A549 (cell line): ENCODE data around the gene LRRC71. TPM values are rescaled to one million over a fixed set of nuclear protein-coding genes. Genes with fewer than 3 reads are reported as not detected.

ENCODE experiments used
- ATAC-seq, 2 experiments: fragments of 200-7000 bp in 1 of 2; fragments of >200 bp in 1 of 2; cut with Nextera tagmentation in 1 of 2; cut with Tn5 transposase in 1 of 2; 3 replicates each; pipeline versions ENCODE4 v1.8.0 to v1.9.1; 2018 to 2020; ENCODE audit warnings: mild to moderate bottlenecking in 1 of 2, moderate library complexity in 1 of 2
- CTCF ChIA-PET: fragments of 300-600 bp; sonication (Branson Sonifier 250); formaldehyde crosslinking; extraction: SDS; loops from one replicate; lab custom pipeline; 2021; ENCODE audit warnings: antibody characterized with exemption, inconsistent platforms; lab: Yijun Ruan, JAX
- POLR2A ChIA-PET: fragments of 350-600 bp; formaldehyde crosslinking; extraction: SDS; loops from one replicate; lab custom pipeline; 2021; ENCODE audit warnings: antibody characterized with exemption, inconsistent platforms; lab: Yijun Ruan, JAX
- DNase-seq, 2 experiments: peaks; one replicate each; pipeline versions ENCODE4 v3.0.0 to v3.0.0-alpha.2; 2011 to 2016; ENCODE audit warnings: low read depth in 1 of 2, low spot score in 1 of 2
- FAIRE-seq: peaks from 2 replicates; lab custom pipeline; 2011; peaks lifted over from hg19 to GRCh38; lab: Jason Lieb, UNC
- H3K27ac ChIP-seq, 2 experiments: fragments of >200 bp; sonication (Bioruptor Twin); formaldehyde crosslinking; 3 replicates each; pipeline ENCODE4 v1.5.1; 2016 to 2017
- H3K4me1 ChIP-seq: fragments of >200 bp; sonication (Bioruptor Twin); formaldehyde crosslinking; 3 replicates; pipeline ENCODE4 v1.6.1; 2016
- H3K4me2 ChIP-seq: fragments of >200 bp; sonication (Bioruptor Twin); formaldehyde crosslinking; 3 replicates; pipeline ENCODE4 v1.6.1; 2016
- H3K4me3 ChIP-seq: fragments of >200 bp; sonication (Bioruptor Twin); formaldehyde crosslinking; 3 replicates; pipeline ENCODE4 v1.5.1; 2016
- H3K9me3 ChIP-seq: fragments of >200 bp; sonication (Bioruptor Twin); formaldehyde crosslinking; 3 replicates; pipeline ENCODE4 v1.6.1; 2016
- BCL3 ChIP-seq: fragments of >200 bp; sonication (Bioruptor Twin); formaldehyde crosslinking; IDR thresholded peaks from 3 replicates; pipeline ENCODE4 v1.6.1; 2016
- BHLHE40 ChIP-seq: IDR thresholded peaks from 2 replicates; pipeline ENCODE4 v1.6.1; 2012; ENCODE audit warnings: low read depth, low read length, inconsistent platforms
- CEBPB ChIP-seq, 2 experiments: fragments of >200 bp in 1 of 2; sonication (Bioruptor Twin) in 1 of 2; formaldehyde crosslinking in 1 of 2; IDR thresholded peaks; 2 replicates each; pipeline ENCODE4 v1.6.1; 2012 to 2016
- CHD2 ChIP-seq: fragments of 150-350 bp; IDR thresholded peaks from 2 replicates; pipeline ENCODE4 v1.6.1; 2014; ENCODE audit warnings: low read length; ENCODE audit not compliant: partially characterized antibody
- CHD4 ChIP-seq: fragments of 200-600 bp; sonication (generic); IDR thresholded peaks from 2 replicates; pipeline ENCODE4 v1.6.1; 2016; ENCODE audit warnings: antibody characterized with exemption, mild to moderate bottlenecking, borderline replicate concordance
- CTCF ChIP-seq: fragments of >200 bp; sonication (Bioruptor Twin); formaldehyde crosslinking; IDR thresholded peaks from 3 replicates; pipeline ENCODE4 v1.5.1; 2016
- E2F6 ChIP-seq: IDR thresholded peaks from 2 replicates; pipeline ENCODE4 v1.6.1; 2012; ENCODE audit warnings: low read depth, borderline replicate concordance
- EHF ChIP-seq: fragments of 250-450 bp; sonication (Bioruptor Pico); IDR thresholded peaks from 2 replicates; pipeline ENCODE4 v1.5.0; 2020; ENCODE audit warnings: mild to moderate bottlenecking
- EP300 ChIP-seq, 2 experiments: fragments of >200 bp; sonication (Bioruptor Twin); formaldehyde crosslinking; IDR thresholded peaks; 2 replicates in 1 of 2; 3 replicates in 1 of 2; pipeline ENCODE4 v1.6.1; 2016 to 2017
- ESRRA ChIP-seq: fragments of 150-350 bp; IDR thresholded peaks from 2 replicates; pipeline ENCODE4 v1.6.1; 2014; ENCODE audit warnings: mild to moderate bottlenecking, low read length, borderline replicate concordance
- FOSL2 ChIP-seq, 2 experiments: fragments of 450-650 bp in 1 of 2; fragments of >200 bp in 1 of 2; sonication (Bioruptor Twin) in 1 of 2; formaldehyde crosslinking; IDR thresholded peaks; 2 replicates each; pipeline versions ENCODE4 v1.5.0 to v1.6.1; 2016 to 2020; ENCODE audit warnings: mild to moderate bottlenecking in 1 of 2, moderate library complexity in 1 of 2
- GATA3 ChIP-seq: IDR thresholded peaks from 2 replicates; pipeline ENCODE4 v1.6.1; 2012; ENCODE audit warnings: borderline replicate concordance
- HES2 ChIP-seq: fragments of >200 bp; sonication (Bioruptor Twin); formaldehyde crosslinking; IDR thresholded peaks from 2 replicates; pipeline ENCODE4 v1.6.1; 2016
- HEYL ChIP-seq: fragments of 250-450 bp; sonication (Bioruptor Pico); IDR thresholded peaks from 2 replicates; pipeline ENCODE4 v1.8.0; 2021; ENCODE audit warnings: mild to moderate bottlenecking, moderate library complexity
- HOXA7 ChIP-seq: fragments of 250-450 bp; sonication (Bioruptor Pico); IDR thresholded peaks from 2 replicates; pipeline ENCODE4 v1.5.0; 2020; ENCODE audit warnings: mild to moderate bottlenecking, moderate library complexity
- HOXB13 ChIP-seq: fragments of 250-450 bp; sonication (Bioruptor Pico); IDR thresholded peaks from 2 replicates; pipeline ENCODE4 v1.5.0; 2020; ENCODE audit warnings: low read depth, mild to moderate bottlenecking, moderate library complexity
- HOXB5 ChIP-seq: fragments of 250-450 bp; sonication (Bioruptor Pico); IDR thresholded peaks from 2 replicates; pipeline ENCODE4 v1.5.0; 2020; ENCODE audit warnings: mild to moderate bottlenecking, moderate library complexity
- MAFK ChIP-seq: fragments of 450-650 bp; IDR thresholded peaks from 2 replicates; pipeline ENCODE4 v1.6.1; 2014; ENCODE audit not compliant: partially characterized antibody
- MAX ChIP-seq: IDR thresholded peaks from 2 replicates; pipeline ENCODE4 v1.6.1; 2012
- MYC ChIP-seq: IDR thresholded peaks from 2 replicates; pipeline ENCODE4 v1.6.1; 2012; ENCODE audit warnings: mild to moderate bottlenecking, inconsistent platforms, low read length, improper control_type of control experiment, borderline replicate concordance
- NFE2L2 ChIP-seq: fragments of 150-350 bp; conservative IDR thresholded peaks from 2 replicates; pipeline ENCODE4 v1.6.1; 2014; ENCODE audit warnings: low read length
- POLR2A ChIP-seq: IDR thresholded peaks from 2 replicates; pipeline ENCODE4 v1.6.1; 2012; ENCODE audit warnings: mild to moderate bottlenecking, low read length
- RAD21 ChIP-seq, 2 experiments: fragments of >200 bp in 1 of 2; sonication (Bioruptor Twin) in 1 of 2; formaldehyde crosslinking in 1 of 2; IDR thresholded peaks in 1 of 2; conservative IDR thresholded peaks in 1 of 2; 2 replicates in 1 of 2; 3 replicates in 1 of 2; pipeline ENCODE4 v1.6.1; 2012 to 2018; ENCODE audit warnings: inconsistent platforms in 1 of 2
- RFX5 ChIP-seq: fragments of 450-650 bp; IDR thresholded peaks from 2 replicates; pipeline ENCODE4 v1.7.1; 2014; ENCODE audit warnings: antibody characterized with exemption, mild to moderate bottlenecking, moderate library complexity
- RNF2 ChIP-seq: fragments of 200-600 bp; sonication (generic); IDR thresholded peaks from 2 replicates; pipeline ENCODE4 v1.6.1; 2016; ENCODE audit warnings: low read depth, mild to moderate bottlenecking, antibody characterized with exemption, moderate library complexity, borderline replicate concordance
- TFCP2L1 ChIP-seq: fragments of 250-450 bp; sonication (Bioruptor Pico); IDR thresholded peaks from 2 replicates; pipeline ENCODE4 v1.5.0; 2021; ENCODE audit warnings: mild to moderate bottlenecking
- USF2 ChIP-seq: fragments of 450-650 bp; IDR thresholded peaks from 2 replicates; pipeline ENCODE4 v1.6.1; 2014; ENCODE audit warnings: antibody characterized with exemption
- ZC3H11A ChIP-seq: fragments of 450-650 bp; IDR thresholded peaks from 2 replicates; pipeline ENCODE4 v1.6.1; 2014; ENCODE audit warnings: antibody characterized with exemption, mild to moderate bottlenecking
- WGBS: methylation state at CpG from one replicate; pipeline ENCODE4 v1.1.6; 2017; ENCODE audit errors: missing lambda C conversion rate; 5-methylcytosine and 5-hydroxymethylcytosine counted together
- polyA plus RNA-seq, 4 experiments: library from polyadenylated mRNA; depleted of rRNA in 3 of 4; stranded (reverse); fragments of >200 nt; fragmentation: RNase III in 1 of 4; extraction: RNeasy Plus Mini Kit Qiagen cat#74134 plus additional on column Dnase treatment in 1 of 4; gene quantifications; 2 replicates in 3 of 4; 3 replicates in 1 of 4; pipeline ENCODE4 v1.2.3, GENCODE V29; 2011 to 2017

The LRRC71 gene
- polyA plus RNA-seq, 2 of the 4 experiments (the other 2 are of a cell fraction), result 0.10 TPM; not detected in 1

- CTCF ChIA-PET, result interaction anchor here (0.8 to 4.0 kb wide), 3 partner anchors 15 to 50 kb away, joined by 3 to 28 read pairs (median 10); no protein-coding TSS in a partner anchor
Observed at GRCh38 chr1:156942176-156942575, 21.7 kb downstream of the LRRC71 start.

GRCh38 chr1:156942576-156942975, 22.1 kb downstream of the LRRC71 start:
- FAIRE-seq (no peak), DNase-seq (no peak), ATAC-seq (no peak)
- POLR2A ChIA-PET, result no interaction called here
- no peak overlapping the region for H3K27ac ChIP-seq
- TF ChIP-seq HOXB5 (CRISPR knock-in tag), result no peak
- TF ChIP-seq RFX5, result no peak
- no peak for TF ChIP-seq E2F6
- TF ChIP-seq CEBPB (IDR thresholded peaks at IDR 0.05), result no peak
- no peak for TF ChIP-seq MAX
- TF ChIP-seq HEYL (CRISPR knock-in tag), result no peak
- no peak for TF ChIP-seq ZC3H11A
- no peak overlapping the region for H3K4me2 ChIP-seq
- no peaks in the 10 kb centered on the region for H3K9me3 ChIP-seq
- no peak overlapping the region for H3K4me3 ChIP-seq
- CTCF ChIA-PET, result interaction anchor here (2.8 to 4.0 kb wide), 2 partner anchors 15 to 51 kb away, joined by 10 to 28 read pairs; no protein-coding TSS in a partner anchor
- 96% methylated on average over 7 of the region's 7 CpGs for WGBS
- H3K4me1 ChIP-seq, result no peaks in the 10 kb centered on the region

More at GRCh38 chr1:156942176-156942575, 21.7 kb downstream of the LRRC71 start:
- H3K4me3 ChIP-seq, result no peak overlapping the region
- 90% methylated on average over 3 of the region's 3 CpGs for WGBS
- H3K9me3 ChIP-seq, result no peaks in the 10 kb centered on the region
- POLR2A ChIA-PET, result no interaction called here
- H3K27ac ChIP-seq, result no peak overlapping the region
- TF ChIP-seq HES2 (no peak), RAD21 (conservative IDR thresholded peaks at IDR 0.05 in 1 of 2, IDR thresholded peaks at IDR 0.05 in 1 of 2) (no peak), NFE2L2 (no peak), GATA3 (no peak), TFCP2L1 (CRISPR knock-in tag) (no peak), CTCF (no peak), POLR2A (no peak), FOSL2 (IDR thresholded peaks at IDR 0.05) (no peak), FOSL2 (CRISPR knock-in tag; IDR thresholded peaks at IDR 0.05) (no peak), ESRRA (no peak), MAFK (no peak)
- no peak for ATAC-seq
- FAIRE-seq, result no peak
- DNase-seq, result no peak
- no peaks in the 10 kb centered on the region for H3K4me1 ChIP-seq
- H3K4me2 ChIP-seq, result no peak overlapping the region

- no peak for ATAC-seq
- Histone ChIP-seq H3K9me3 (no peaks in the 10 kb centered on the region), H3K27ac (no peak overlapping the region), H3K4me1 (no peaks in the 10 kb centered on the region), H3K4me3 (no peak overlapping the region), H3K4me2 (no peak overlapping the region)
- no peak for FAIRE-seq
- 100% methylated on average over 3 of the region's 3 CpGs for WGBS
- ChIA-PET CTCF (no interaction called here), POLR2A (no interaction called here)
- DNase-seq, result no peak
- TF ChIP-seq CHD4, result no peak
- TF ChIP-seq HOXB13 (CRISPR knock-in tag), result no peak
- no peak for TF ChIP-seq HOXB5 (CRISPR knock-in tag)
- TF ChIP-seq HOXA7, result no peak
- no peak for TF ChIP-seq USF2
- TF ChIP-seq RNF2, result no peak
- no peak for TF ChIP-seq CHD2
- no peak for TF ChIP-seq EHF (CRISPR knock-in tag)
- TF ChIP-seq EP300 (IDR thresholded peaks at IDR 0.05), result no peak
- no peak for TF ChIP-seq NFE2L2
- TF ChIP-seq BCL3, result no peak
- TF ChIP-seq MYC, result no peak
- no peak for TF ChIP-seq BHLHE40
Observed at GRCh38 chr1:156943756-156944155, 23.3 kb downstream of the LRRC71 start.
